Neural cell (in vitro differentiated cells): ENCODE data around the gene B4GALT5. TPM values are rescaled to one million over a fixed set of nuclear protein-coding genes. Genes with fewer than 3 reads are reported as not detected.
"Not testable (repeated sequence)": the region's sequence is repeated elsewhere in the genome, so short reads cannot be mapped to it uniquely, and the experiment has no call there.

Experiments used
- H2AFZ ChIP-seq: fragments of 200-600, 300-800 bp; sonication (generic), shearing (Covaris generic); 2 replicates; pipeline ENCODE4 v1.6.0; 2014; ENCODE audit warnings: low read depth, mild to moderate bottlenecking, antibody characterized with exemption, low read length, moderate library complexity
- H3F3A ChIP-seq: fragments of 200-600 bp; shearing (Covaris generic); 2 replicates; pipeline ENCODE4 v1.6.1; 2016; ENCODE audit warnings: mild to moderate bottlenecking, moderate library complexity, mixed read lengths, antibody characterized with exemption, low read length; ENCODE audit not compliant: insufficient read depth, poor library complexity, severe bottlenecking
- H3K27ac ChIP-seq: fragments of 200-600, 300-800 bp; sonication (generic), shearing (Covaris generic); 2 replicates; pipeline ENCODE4 v1.5.1; 2014; ENCODE audit warnings: mild to moderate bottlenecking, low read length, moderate library complexity
- H3K27me3 ChIP-seq: fragments of 300-800, 200-600 bp; sonication (generic), shearing (Covaris generic); 2 replicates; pipeline ENCODE4 v1.6.0; 2014; ENCODE audit warnings: mild to moderate bottlenecking, low read depth, low read length, moderate library complexity; ENCODE audit not compliant: insufficient read depth
- H3K36me3 ChIP-seq: fragments of 300-800, 200-600 bp; sonication (generic), shearing (Covaris generic); 2 replicates; pipeline ENCODE4 v1.5.1; 2014; ENCODE audit warnings: mild to moderate bottlenecking, antibody characterized with exemption, low read length, moderate library complexity; ENCODE audit not compliant: insufficient read depth
- H3K4me2 ChIP-seq: fragments of 300-800, 200-600 bp; sonication (generic), shearing (Covaris generic); 2 replicates; pipeline ENCODE4 v1.6.0; 2014; ENCODE audit warnings: mild to moderate bottlenecking, low read length
- H3K4me3 ChIP-seq: fragments of 300-800, 200-600 bp; sonication (generic), shearing (Covaris generic); 2 replicates; pipeline ENCODE4 v1.5.1; 2014; ENCODE audit warnings: mild to moderate bottlenecking, low read length, moderate library complexity
- H3K79me2 ChIP-seq: fragments of 200-600 bp; shearing (Covaris generic); replicated peaks from 2 replicates; pipeline ENCODE4 v1.6.0; 2014; ENCODE audit warnings: mild to moderate bottlenecking, low read length, moderate library complexity; ENCODE audit not compliant: insufficient read depth
- H3K9ac ChIP-seq: fragments of 300-800, 200-600 bp; sonication (generic), shearing (Covaris generic); 2 replicates; pipeline ENCODE4 v1.6.1; 2016; ENCODE audit warnings: mild to moderate bottlenecking, low read length, mixed read lengths
- H3K9me2 ChIP-seq: fragments of 200-600 bp; shearing (Covaris generic); 2 replicates; pipeline ENCODE4 v1.6.1; 2016; ENCODE audit warnings: mild to moderate bottlenecking, low read length, mixed read lengths; ENCODE audit not compliant: insufficient read depth
- H3K9me3 ChIP-seq: fragments of 200-600, 300-800 bp; sonication (generic), shearing (Covaris generic); 2 replicates; pipeline ENCODE4 v1.6.1; 2016; ENCODE audit warnings: mild to moderate bottlenecking, mixed run types, low read length, moderate library complexity, mixed read lengths
- H4K20me1 ChIP-seq: fragments of 200-600 bp; shearing (Covaris generic); 2 replicates; pipeline ENCODE4 v1.6.1; 2016; ENCODE audit warnings: mild to moderate bottlenecking, mixed run types; ENCODE audit not compliant: insufficient read depth
- CTCF ChIP-seq: fragments of 450-650 bp; IDR thresholded peaks from 2 replicates; pipeline ENCODE4 v1.5.1; 2014; ENCODE audit warnings: antibody characterized with exemption, mild to moderate bottlenecking, moderate library complexity; ENCODE audit not compliant: poor library complexity, severe bottlenecking
- EP300 ChIP-seq: fragments of 450-650 bp; conservative IDR thresholded peaks from 2 replicates; pipeline ENCODE4 v1.6.1; 2014; ENCODE audit warnings: antibody characterized with exemption, mild to moderate bottlenecking, moderate library complexity; ENCODE audit not compliant: poor library complexity, severe bottlenecking
- EZH2 ChIP-seq: fragments of 200-600, 300-800 bp; shearing (Covaris generic), sonication (generic); IDR thresholded peaks from 2 replicates; pipeline ENCODE4 v1.6.1; 2014; ENCODE audit warnings: antibody characterized with exemption, low read length, borderline replicate concordance, mild to moderate bottlenecking; ENCODE audit not compliant: insufficient read depth, poor library complexity, severe bottlenecking
- MXI1 ChIP-seq: fragments of 450-650 bp; conservative IDR thresholded peaks from 2 replicates; pipeline ENCODE4 v1.6.1; 2014; ENCODE audit warnings: antibody characterized with exemption, mild to moderate bottlenecking; ENCODE audit not compliant: poor library complexity, severe bottlenecking
- POLR2AphosphoS5 ChIP-seq: IDR thresholded peaks from 2 replicates; pipeline ENCODE4 v1.6.1; 2012
- RAD21 ChIP-seq: fragments of 450-650 bp; conservative IDR thresholded peaks from 2 replicates; pipeline ENCODE4 v1.6.1; 2014; ENCODE audit warnings: antibody characterized with exemption, mild to moderate bottlenecking, moderate library complexity
- REST ChIP-seq: IDR thresholded peaks from 2 replicates; pipeline ENCODE4 v1.6.1; 2012; ENCODE audit warnings: borderline replicate concordance
- SMC3 ChIP-seq: fragments of 450-650 bp; conservative IDR thresholded peaks from 2 replicates; pipeline ENCODE4 v1.6.1; 2014; ENCODE audit warnings: antibody characterized with exemption, mild to moderate bottlenecking, moderate library complexity; ENCODE audit not compliant: poor library complexity
- TAF1 ChIP-seq: IDR thresholded peaks from 2 replicates; pipeline ENCODE4 v1.6.1; 2012; ENCODE audit warnings: low read depth
- polyA plus RNA-seq: library from polyadenylated mRNA; depleted of rRNA; stranded (reverse); fragments of >200 nt; gene quantifications from 2 replicates; pipeline ENCODE4 v1.2.3, GENCODE V29; 2014

The B4GALT5 gene
- polyA plus RNA-seq, 1 donor from 2014 or later, result 34.7 TPM

DNA sequence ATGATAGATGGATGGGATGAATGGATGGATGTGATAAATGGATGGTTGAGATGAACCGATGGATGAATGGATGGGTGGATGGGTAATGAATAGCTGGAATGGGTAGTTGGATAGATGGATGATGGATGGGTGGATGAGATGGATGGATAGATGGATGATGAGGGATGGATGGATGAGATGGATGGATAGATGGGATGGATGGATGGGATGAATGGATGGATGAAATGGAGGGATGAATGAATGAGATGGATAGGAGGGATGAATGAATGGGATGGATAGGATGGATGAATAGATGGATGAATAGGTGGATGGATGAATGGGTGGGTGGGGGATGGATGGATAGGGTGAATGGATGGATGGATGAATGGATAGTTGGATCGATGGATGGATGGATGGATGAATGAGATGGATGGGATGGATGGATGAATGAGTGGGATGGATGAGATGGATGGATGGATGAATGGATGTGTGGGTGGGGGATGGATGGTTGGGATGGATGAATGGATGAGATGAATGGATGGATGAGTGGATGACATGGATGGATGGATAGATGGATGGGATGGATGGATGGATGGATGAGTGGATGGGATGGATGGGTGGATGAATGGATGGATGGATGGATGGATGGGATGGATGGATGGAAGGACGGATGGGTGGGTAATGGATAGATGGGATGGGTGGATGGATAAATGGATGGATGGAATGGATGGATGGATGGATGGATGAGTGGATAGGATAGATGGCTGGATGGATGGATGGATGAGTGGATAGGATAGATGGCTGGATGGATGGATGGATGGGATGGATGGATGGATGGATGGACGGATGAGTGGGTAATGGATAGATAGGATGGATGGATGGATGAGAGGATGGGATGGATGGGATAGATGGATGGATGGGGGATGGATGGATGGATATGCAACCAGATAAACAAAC lies 94.3 kb downstream of the B4GALT5 start:
- H3F3A ChIP-seq, result no peaks in the 10 kb centered on the region
- H3K79me2 ChIP-seq, result no peaks in the 10 kb centered on the region
- H3K4me2 ChIP-seq, result no peak overlapping the region
- H3K9me3 ChIP-seq, result no peaks in the 10 kb centered on the region
- no peak overlapping the region for H3K27ac ChIP-seq
- H3K9me2 ChIP-seq, result no peaks in the 10 kb centered on the region
- no peak overlapping the region for H2AFZ ChIP-seq
- no peak overlapping the region for H3K4me3 ChIP-seq
- H4K20me1 ChIP-seq, result no peaks in the 10 kb centered on the region
- no peaks in the 10 kb centered on the region for H3K27me3 ChIP-seq
- TF ChIP-seq POLR2AphosphoS5 (no peak), CTCF (no peak), RAD21 (no peak), EZH2 (no peak), SMC3 (no peak)
- no peak overlapping the region for H3K9ac ChIP-seq
- no peaks in the 10 kb centered on the region for H3K36me3 ChIP-seq

DNA sequence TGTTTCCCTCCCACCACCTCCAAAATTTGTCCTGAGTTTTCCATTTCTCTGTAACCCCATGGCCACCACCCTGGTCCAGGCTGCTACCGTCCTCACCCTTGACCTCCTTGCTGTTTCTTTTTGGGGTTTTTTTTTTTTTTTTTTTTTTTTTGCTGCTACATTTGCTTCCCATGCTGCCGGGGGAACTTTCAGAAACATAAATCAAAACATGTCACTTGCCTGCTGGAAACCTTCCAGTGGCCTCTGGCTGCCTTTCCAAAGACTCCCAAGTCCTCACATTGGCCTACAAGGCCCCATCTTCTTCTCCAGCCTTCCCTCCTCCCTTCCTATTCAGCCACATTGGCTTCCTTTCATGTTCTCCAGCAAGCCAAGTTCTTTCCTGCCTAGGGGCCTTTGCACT lies 95.4 kb downstream of the B4GALT5 start:
- H3K9ac ChIP-seq, result no peak overlapping the region
- no peak overlapping the region for H3K4me3 ChIP-seq
- H3K9me2 ChIP-seq, result no peaks in the 10 kb centered on the region
- H3K4me2 ChIP-seq, result no peak overlapping the region
- H3K27me3 ChIP-seq, result no peaks in the 10 kb centered on the region
- H3K9me3 ChIP-seq, result no peaks in the 10 kb centered on the region
- TF ChIP-seq EP300, result no peak
- no peak for TF ChIP-seq TAF1
- no peak for TF ChIP-seq MXI1
- no peak for TF ChIP-seq SMC3
- TF ChIP-seq EZH2, result no peak
- no peak for TF ChIP-seq RAD21
- no peak for TF ChIP-seq CTCF
- TF ChIP-seq REST, result no peak
- TF ChIP-seq POLR2AphosphoS5, result no peak
- H3K79me2 ChIP-seq, result no peaks in the 10 kb centered on the region
- no peak overlapping the region for H2AFZ ChIP-seq
- H3F3A ChIP-seq, result no peaks in the 10 kb centered on the region
- H4K20me1 ChIP-seq, result no peaks in the 10 kb centered on the region
- no peak overlapping the region for H3K27ac ChIP-seq
- H3K36me3 ChIP-seq, result no peaks in the 10 kb centered on the region

DNA sequence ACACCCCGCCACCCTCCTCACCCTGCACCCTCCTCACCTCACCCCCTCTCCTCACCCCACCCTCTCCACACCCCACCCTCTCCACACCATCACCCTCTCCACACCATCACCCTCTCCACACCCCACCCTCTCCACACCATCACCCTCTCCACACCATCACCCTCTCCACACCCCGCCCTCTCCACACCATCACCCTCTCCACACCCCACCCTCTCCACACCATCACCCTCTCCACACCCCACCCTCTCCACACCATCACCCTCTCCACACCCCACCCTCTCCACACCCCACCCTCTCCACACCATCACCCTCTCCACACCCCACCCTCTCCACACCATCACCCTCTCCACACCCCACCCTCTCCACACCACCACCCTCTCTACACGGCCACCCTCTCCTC lies 96.3 kb downstream of the B4GALT5 start:
- not testable (repeated sequence) for H3K79me2 ChIP-seq, H3K9me2 ChIP-seq, H2AFZ ChIP-seq, H3K9me3 ChIP-seq, H3K4me3 ChIP-seq, H3F3A ChIP-seq, H3K9ac ChIP-seq, H3K36me3 ChIP-seq, H3K27me3 ChIP-seq, H3K27ac ChIP-seq, H3K4me2 ChIP-seq, H4K20me1 ChIP-seq
